GM12872 (cell line): ENCODE results near the gene DNAJC27.

Experiments used
- CTCF ChIP-seq: IDR thresholded peaks from 3 replicates; pipeline ENCODE4 v1.5.1; 2011; ENCODE audit warnings: low read depth, mild to moderate bottlenecking, low read length, moderate library complexity; ENCODE audit not compliant: insufficient read depth

Gene DNAJC27

GRCh38 chr2:24978661-24979060 is 6.9 kb upstream of the DNAJC27 start:
- TF ChIP-seq CTCF, result no peak

GRCh38 chr2:24977631-24978030 is 5.9 kb upstream of the DNAJC27 start:
- no peak for TF ChIP-seq CTCF

DNA sequence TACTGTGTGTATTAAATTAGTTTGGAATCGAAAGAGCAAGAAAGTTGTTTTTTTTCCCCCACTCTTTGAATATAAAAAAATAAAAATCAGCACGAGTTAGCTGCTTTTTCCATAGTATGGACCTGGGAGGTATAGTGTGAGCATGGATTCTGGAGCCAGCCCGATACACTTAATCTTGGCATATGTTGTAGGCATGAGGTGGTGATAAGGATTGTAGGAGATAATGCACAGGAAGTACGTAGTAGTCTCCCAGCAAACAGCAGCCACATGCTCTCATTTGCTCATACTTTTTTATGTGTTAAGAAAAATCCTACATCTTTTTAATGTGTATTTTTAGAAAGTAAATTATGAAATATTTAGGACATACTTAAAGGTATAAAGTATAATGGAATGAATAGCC is 2.1 kb upstream of the DNAJC27 start:
- TF ChIP-seq CTCF, result no peak

DNA sequence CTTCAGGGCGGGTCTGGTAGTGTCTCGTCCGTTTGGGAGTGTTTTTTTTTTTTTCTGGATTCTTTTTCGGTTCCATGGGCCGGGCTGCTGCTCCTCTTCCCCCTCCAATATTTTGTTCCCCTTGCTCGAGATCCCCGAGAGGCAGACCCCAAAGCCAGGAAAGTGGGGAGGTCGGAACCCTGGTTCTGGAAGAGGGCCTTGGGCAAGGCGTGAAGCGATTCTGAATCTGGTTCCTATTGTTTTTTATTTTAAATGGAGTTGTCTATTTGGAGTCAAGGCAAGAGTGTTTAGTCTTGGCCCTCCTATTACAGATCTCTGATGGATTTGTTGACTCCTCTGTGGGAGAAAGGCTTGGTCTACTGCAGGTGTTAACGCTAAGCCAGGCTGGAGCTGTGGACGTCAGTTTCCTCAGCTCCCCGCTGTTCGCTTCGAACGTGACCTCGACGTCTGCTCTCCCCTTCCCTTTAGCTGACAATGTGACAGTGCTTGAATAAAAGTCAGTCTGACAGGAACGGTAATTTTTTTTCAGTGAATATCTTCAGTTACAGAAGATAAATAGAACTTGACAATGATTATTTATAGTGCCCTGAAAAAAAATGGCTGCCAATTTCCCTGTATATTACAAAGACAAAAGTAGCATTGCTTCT is 683 bp upstream of the DNAJC27 start:
- no peak for TF ChIP-seq CTCF

DNA sequence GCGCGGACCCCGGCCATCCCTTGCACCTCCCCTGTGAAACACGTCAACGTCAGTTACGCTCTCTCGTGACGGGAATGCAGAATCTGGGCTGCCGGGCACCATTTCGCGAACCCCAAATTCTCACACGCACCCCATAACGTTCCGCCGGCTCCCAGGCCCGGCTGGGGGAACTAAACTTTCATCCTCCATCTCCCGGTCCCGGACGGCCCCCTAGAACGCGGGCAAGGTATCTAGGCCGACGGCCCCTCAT is 544 bp downstream of the DNAJC27 start:
- no peak for TF ChIP-seq CTCF

DNA sequence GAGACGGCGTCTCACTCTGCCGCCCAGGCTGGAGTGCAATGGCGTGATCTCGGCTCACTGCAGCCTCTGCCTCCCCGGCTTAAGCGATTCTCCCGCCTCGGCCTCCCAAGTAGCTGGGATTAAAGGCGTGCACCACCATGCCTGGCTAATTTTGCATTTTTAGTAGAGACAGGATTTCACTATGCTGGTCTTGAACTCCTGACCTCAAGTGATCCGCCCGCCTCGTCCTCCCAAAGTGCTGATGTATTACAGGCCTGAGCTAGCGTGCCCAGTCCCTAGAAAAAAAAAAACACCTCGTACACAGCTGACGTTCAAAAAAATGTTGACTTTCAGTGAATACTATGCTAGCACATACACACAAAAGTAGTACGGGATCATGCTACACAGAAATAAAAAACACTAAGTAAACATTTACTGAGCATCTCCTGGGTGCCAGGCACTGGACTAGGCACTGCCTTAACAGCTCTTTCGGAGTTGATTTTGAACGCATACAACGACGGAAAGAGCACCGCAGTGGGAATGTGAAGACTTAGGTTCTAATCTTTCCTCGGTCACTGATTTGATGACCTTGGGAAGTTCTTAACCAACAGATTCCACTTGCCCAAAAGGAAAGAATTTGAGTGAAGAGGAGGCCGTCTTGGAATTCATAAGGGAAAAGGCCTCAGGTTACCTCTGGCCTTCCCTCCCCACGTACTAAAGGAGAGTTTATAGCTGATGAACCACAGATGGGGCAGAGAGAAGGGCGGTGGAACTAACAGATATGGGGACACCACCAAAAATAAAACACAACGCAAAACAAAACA is 1.1 kb downstream of the DNAJC27 start:
- TF ChIP-seq CTCF, result no peak

GRCh38 chr2:24969784-24970183 is 2.0 kb downstream of the DNAJC27 start:
- TF ChIP-seq CTCF, result no peak
